ENCODE data around the gene RASEF.
"Not testable (repeated sequence)": the region's sequence is repeated elsewhere in the genome, so short reads cannot be mapped to it uniquely, and the experiment has no call there.

Gene RASEF

DNA sequence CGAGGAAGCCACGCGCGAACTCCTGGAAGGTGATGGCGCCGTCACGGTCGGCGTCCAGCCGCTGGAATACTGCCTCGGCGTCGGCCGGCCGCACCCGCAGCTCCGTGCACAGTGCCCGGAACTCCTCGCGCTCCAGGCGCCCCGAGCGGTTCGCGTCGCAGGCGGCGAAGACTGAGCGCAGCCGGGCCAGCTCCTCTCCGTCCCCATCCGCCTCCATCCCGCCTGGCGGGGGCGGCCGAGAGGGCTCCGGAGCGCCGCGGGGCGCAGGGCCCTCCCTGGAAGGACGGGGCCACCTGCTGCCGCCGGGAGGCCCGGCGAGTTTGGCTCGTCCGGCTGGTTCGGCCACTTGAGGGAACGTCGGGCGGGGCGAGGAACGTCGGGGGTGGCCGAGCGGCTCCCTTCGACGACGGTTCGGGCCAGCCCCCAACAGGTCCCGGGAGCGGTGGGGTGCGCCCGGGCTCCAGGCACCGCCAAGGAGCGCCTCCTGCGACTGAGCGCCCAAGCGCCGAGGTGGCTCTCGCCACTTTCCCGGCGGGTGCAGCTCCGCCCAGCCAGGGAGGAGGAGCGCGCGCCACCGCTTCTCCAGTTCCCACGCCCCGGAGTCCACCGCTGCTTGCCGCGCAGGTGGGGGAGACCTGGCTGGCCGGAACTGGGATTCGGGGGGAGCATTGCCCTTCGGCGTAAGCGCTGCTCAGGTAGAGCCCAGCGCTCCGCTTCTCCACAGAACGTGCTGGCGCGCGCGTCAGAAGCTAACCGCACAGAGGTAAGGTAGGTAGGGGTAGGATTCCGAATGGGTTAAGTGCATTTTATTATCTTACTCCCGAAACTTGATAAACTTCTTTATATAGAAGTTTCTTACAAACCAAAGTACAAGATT is at the start of gene RASEF:
Gene RASEF, minus strand, starts transcription at position 492 of the 877 bp plus-strand sequence. Its CDS starts 275 bp downstream, at position 217.
- no peak for DNase-seq (ENCODE audit: low read depth in 3 of 3)

DNA sequence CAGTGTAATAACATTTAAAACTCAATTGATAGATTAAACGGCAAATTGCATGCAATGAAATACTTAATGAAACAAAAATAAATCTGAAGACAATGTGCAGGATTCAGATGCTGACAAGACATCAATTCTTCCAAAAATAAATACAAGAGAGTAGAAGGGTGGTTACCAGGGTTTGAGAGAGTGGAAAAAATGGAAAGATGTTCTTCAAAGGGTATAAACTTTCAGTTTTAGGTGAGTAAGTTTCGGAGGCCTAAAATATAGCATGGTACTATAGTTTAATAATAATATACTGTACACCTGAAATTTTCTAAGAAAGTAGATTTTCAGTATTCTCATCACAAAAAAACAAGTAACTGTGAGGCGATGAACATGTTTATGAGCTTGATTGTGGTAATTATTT is 48.2 kb upstream of the RASEF start:
- no peak for DNase-seq (ENCODE audit: low read depth in 3 of 3)

DNA sequence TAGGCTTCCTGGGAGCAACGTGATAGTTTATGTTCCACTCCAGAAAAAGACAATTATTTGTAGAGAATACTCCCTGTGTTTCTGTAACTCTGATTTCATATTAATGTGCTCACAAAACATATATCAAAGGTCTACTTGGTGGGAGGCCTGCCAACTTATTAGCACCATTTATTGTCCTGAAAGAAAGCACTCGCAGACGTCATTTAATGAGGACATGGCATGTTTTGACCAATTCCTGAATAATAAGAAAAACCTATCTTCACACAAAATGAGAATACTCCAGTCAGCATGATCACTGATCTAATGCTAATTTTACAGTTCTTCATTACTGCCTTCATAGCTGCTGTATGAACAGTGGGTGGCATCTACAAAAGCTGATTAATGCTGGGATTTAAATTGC is 46.4 kb upstream of the RASEF start:
- no peak for DNase-seq (ENCODE audit: low read depth in 3 of 3)

DNA sequence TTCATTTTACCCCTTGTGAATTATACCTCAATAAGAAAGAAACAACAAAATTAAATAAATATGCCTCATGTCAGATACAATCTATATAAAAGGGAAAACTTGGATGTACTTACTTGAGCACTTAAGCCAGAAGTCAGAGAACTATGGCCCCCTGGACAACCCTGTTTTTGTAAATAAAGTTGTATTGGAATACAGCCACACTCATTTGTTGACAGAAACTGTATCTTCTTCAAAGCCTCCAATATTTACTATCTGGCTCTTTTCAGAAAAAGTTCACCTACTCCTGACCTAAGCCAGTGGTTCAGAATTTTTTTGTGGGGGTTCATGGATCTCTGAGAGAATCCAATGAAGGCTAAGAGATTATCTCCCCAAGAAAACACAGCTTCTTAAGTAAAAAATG is 45.3 kb upstream of the RASEF start:
- no peak for DNase-seq (ENCODE audit: low read depth in 3 of 3)

DNA sequence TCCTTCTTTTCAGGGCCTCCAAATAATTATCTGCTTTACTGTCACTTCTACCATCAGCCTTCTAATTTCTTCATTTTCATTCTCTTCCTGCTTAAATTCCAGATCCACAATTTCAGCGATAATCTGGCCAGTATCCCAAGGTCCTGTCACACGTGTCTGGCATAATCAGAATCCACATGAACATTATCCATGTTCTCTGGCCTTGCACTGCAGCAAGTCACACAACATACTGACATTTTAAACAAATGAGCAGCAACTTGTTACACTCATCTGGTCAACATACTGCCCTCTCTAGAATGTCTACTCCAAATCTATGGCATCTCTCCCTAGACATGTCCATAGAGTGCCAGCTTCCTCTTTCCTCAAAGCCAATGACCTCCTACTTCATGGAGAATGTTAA is 43.8 kb upstream of the RASEF start:
- no peak for DNase-seq (ENCODE audit: low read depth in 3 of 3)

DNA sequence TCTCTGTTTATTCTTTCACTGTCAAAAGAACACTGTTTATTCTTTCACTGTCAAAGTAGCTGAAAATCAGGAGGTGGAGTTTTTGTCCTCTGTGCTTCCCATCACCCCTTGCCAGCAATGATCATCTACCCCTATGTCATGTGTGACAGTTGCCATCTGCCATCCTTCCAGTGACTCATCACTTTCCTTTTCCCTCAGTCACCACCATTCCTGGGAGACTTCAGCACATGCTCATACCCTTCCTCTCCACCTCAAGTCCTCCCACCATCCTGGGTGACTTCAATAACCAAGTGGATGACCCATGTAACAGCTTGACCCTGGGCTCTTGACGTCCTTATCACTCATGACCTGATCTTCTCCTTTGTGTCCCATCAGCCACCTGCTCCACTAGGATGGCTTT is 43.3 kb upstream of the RASEF start:
- DNase-seq (ENCODE audit: low read depth in 3 of 3) = no peak

DNA sequence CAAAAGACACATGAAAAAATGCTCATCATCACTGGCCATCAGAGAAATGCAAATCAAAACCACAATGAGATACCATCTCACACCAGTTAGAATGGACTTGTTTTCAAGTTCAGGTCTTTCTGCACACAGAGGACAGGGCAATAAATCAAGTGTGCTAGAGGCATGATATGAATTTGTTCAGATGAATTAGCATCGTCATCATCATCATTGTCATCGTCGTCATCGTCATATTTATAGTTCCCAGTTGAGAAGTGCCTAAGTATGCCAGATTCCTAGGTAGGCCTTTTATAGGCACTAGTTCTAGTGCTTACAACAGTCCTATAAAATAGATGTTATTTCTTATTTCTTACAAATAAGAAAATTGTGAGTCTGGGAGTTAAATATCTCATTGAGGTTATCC is 34.7 kb upstream of the RASEF start:
- no peak for DNase-seq (ENCODE audit: low read depth in 3 of 3)

DNA sequence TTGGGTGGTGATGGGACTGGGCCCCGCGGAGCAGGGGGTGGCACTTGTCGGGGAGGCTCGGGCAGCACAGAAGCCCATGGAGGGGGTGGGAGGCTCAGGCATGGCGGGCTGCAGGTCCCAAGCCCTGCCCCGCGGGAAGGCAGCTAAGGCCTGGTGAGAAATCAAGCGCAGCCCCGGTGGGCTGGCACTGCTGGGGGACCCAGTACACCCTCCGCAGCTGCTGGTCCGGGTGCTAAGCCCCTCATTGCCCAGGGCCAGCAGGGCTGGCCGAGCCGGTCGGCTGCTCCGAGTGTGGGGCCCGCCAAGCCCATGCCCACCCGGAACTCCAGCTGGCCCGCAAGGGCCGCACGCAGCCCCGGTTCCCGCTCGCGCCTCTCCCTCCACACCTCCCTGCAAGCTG is 30.4 kb upstream of the RASEF start:
- not testable (repeated sequence) for DNase-seq (ENCODE audit: low read depth in 3 of 3)

DNA sequence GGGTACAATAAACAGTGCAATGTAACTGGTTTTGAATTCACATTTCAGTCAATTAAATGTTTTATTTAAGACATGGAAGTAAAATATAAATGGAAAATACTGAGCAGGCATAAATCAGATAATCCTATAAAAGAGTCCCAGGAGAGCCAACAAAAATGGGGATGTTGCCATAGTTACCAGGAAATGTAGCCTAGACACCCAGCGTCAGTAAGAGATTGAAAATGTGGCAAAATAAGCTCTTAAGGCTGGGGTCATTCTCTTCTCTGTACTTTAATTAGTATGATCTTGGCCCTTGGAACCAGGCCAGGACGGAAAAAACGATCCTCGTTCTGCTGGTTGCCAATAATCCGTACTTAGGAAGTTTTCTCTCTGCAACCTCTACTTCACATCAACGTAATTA is 18.9 kb upstream of the RASEF start:
- no peak for DNase-seq (ENCODE audit: low read depth in 3 of 3)

DNA sequence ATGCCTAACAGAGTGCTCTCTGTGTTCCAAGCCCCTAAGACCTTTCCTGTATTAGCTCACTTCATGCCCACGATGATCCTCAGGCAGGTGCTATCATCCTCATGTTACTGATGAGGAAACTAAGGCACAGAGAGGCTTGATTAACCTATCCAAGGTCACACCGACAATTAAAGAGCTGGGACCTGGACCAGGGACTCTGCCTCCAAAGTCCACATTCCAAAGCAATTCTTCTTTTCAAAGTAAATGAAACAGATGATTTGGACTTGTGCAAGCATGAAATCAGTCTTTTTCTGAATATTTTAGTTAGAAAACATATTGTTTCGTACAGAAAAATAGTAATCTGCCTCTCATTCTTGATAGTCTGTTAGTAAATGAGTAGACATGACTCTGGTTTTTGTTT is 18.1 kb upstream of the RASEF start:
- DNase-seq (ENCODE audit: low read depth in 3 of 3) = no peak

DNA sequence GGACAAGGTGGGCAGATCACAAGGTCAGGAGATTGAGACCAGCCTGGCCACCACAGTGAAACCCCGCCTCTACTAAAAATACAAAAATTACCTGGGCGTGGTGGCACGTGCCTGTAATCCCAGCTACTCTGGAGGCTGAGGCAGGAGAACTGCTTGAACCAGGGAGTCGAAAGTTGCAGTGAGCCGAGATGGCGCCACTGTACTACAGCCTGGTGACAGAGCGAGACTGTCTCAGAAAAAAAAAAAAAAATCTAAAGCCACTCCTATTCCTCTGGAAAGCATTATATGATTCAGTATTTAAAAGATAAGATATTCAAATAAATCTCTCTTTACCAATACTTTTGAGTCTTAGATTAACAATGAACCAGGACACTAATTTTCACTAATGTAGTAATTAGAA is 13.0 kb upstream of the RASEF start:
- not testable (repeated sequence) for DNase-seq (ENCODE audit: low read depth in 3 of 3)

DNA sequence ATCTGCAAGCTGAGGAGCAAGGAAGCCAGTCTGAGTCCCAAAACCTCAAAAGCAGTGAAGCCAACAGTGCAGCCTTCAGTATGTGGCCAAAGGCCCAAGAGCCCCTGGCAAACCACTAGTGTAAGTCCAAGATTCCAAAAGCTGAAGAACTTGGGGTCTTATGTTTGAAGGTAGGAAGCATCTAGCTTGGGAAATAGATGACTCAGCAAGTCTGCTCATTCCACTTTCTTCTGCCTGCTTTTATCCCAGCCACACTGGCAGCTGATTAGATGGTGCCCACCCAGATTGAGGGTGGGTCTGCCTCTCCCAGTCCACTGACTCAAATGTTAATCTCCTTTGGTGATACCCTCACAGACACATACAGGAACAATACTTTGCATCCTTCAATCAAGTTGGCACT is 9.6 kb upstream of the RASEF start:
- not testable (repeated sequence) for DNase-seq (ENCODE audit: low read depth in 3 of 3)

DNA sequence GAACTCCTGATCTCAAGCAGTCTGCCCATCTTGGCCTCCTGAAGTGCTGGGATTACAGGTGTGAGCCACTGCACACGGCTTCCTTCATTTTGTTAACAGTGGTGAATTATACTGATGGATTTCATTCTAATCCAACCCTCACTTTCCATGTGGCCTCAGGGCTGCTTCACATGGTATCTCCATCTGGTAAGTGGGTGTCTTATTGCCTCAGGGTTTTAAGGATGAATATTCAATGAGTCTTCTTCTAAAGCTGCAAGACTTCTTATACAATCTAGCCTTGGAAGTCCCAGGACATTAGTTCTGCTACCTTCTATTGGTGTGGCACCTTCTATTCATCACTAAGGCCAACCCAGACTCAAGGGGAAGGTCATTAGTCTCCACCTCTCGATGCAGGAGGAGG is 8.7 kb upstream of the RASEF start:
- no peak for DNase-seq (ENCODE audit: low read depth in 3 of 3)

DNA sequence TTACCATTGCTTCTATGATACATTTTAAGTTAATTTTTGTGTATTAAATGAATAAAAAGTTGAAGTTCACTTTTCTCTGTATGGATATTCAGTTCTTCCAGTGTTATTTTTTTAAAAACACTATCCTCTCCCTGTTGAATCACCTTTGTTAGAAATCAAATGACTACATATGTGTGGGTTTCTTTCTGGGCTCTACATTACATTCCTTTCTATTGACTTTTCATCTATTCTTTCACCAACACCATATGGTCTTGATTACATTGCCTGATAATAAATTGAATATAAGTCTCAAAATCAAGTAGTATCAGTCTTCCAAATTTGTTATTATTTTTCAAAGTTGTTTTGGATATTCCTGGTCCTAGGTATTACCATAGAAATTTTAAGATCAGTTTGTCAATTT is 7.3 kb upstream of the RASEF start:
- DNase-seq (ENCODE audit: low read depth in 3 of 3) = no peak

DNA sequence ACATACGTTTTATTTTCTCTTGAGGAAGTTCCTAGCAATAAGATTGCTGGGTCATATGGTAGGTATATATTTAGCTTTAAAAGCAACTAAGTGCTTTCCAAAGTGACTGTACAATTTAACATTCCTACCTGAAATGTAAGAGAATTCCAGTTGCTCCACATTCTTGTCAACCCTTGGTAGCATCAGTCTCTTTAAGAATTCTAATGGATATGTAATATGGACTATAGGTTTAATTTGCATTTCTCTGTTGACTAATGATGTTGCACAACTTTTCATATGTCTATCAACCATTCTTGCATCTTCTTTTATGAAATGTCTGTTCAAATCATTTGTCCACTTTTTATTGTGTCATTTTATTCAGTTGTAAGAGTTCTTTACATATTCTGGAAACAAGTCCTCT is 6.7 kb upstream of the RASEF start:
- DNase-seq (ENCODE audit: low read depth in 3 of 3) = no peak

DNA sequence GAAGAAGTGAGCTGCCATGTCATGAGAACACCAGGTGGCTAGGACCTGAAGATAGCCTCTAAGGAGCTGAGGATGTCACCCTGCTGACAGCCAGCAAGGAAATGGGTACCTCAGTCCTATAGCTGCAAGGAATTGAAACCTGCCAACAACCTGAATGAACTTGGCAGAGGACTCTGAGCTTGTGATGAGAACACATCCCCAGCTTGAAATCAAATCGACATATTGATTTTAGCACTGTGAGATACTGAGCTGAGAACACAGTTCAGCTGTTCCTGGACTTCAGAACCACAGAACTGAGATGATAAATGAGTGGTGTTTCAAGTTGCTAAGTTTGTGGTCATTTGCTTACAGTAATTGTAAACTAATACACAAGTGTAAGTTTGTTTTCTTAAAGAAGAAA is 5.5 kb upstream of the RASEF start:
- DNase-seq (ENCODE audit: low read depth in 3 of 3) = no peak

DNA sequence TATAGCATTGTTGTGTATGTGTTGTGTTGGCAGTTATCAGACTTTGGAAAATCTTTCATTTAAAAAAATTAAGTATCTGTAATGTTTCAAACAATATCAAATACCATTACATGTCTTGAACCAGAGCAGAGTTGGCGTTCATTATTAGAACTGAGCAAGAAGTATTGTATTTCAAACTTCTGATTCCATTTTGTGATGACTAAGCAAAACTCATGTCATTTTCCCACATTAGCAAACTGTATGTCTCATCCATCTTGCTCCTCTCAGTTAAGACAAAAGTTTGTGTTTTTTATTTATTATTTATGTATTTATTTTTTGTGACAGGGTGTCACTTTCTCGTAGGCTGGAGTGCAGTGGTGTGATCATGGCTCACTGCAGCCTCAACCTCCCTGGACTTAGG is 4.6 kb upstream of the RASEF start:
- no peak for DNase-seq (ENCODE audit: low read depth in 3 of 3)

DNA sequence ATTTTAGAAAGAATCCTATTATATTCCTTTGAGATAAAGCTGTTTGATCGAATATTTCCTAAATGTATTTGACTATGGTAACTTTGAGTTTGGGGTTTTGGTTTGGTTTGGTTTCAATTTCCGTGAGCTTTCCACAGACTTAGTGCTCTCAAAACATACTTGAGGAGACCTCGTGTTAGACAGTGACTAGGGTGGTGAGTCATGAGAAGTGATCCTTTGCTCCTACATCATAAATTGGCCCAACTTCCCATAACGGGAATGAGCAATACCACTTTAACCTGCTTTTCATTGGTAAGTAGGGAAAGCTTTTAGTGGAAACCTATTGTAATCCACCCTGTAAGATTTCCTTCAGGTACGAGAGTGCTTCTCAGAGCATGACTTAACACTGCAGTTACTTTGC is 3.8 kb upstream of the RASEF start:
- DNase-seq (ENCODE audit: low read depth in 3 of 3) = no peak

DNA sequence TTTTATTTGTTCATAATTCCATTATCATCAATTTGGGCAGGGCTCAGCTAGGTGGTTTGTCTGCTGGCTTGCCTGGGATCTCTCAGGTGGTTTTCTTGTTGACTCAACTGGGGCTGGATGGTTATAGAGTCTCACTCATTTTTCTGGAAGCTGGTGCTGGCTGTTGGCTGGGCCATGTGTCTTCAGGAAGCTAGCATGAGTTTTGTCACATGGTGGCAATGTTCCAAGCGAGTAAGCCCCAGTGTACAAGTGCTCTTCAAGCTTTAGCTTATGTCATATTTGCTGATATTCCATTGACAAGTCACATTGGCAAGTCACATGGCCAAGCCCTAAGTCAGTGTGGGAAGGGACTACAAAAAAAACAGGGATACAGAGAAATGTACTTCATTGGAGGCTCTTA is 2.3 kb upstream of the RASEF start:
- no peak for DNase-seq (ENCODE audit: low read depth in 3 of 3)

DNA sequence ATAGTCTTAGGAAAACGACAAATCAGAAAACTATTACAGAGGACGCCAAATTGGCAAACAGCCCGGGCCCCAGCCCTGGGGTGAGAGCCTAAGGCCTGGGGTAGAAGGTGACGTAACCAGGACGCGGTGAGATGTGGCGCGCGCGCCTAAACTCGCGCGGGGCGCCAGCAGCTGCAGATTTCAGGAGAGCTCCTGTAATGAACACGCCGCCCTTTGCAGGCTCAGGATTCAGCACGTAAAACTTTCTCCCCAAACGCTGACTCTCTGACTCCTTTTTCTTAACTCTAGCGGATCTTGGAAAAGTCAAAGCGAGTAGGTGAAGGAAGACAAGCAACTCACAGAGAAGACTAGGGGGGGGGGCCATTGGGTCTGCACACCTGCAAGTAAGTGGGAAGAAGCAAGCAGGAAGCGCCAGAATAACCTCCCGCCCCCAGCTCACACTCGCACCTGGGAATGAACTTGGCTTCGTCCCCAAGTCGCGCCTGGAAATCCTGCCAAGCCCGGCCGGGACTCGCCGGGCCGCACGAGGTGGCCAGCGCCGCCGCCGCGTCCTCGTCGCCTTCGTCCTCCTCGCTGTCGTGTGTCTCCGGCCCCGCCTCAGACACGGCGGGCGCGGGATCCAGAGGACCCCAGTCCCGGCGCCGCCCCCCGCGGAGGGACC is 822 bp downstream of the RASEF start:
- DNase-seq (ENCODE audit: low read depth in 3 of 3) = no peak

DNA sequence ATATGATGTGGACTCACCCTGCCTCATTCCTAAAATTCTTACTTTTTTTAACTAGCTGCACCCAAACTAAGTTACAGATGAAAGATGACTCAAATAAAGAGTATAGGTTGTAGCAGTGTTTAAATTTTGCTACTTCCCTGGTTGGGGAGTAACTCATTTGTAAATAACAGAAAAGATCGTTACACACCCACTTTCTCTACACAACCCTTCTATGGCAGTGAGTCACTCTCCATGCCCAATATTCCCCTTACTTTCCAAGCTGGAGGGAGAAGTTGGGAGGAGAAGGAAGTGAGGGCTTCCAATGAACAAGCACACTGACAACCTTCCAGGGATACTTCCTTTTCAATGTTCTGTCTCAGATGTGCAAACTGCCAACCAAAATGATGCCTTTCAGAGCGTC is 1.9 kb downstream of the RASEF start:
- no peak for DNase-seq (ENCODE audit: low read depth in 3 of 3)

DNA sequence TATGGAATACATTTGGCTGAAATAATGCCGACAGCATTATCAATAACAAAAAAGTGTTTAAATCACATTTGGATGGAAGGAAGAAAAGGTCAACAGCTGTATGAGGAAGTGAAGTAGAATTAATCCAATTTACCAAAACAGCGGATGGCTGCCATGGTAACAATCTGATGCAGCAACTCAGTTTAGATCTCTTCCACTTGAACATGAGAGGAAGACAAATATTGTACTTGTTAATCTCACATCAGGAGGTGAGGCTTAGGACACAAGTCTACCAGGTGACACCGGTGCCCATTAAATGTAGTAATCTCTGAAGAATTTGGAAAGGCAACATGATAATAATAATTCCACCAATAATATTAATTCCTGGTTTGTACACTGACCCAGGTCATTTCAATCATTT is 2.4 kb downstream of the RASEF start:
- no peak for DNase-seq (ENCODE audit: low read depth in 3 of 3)

DNA sequence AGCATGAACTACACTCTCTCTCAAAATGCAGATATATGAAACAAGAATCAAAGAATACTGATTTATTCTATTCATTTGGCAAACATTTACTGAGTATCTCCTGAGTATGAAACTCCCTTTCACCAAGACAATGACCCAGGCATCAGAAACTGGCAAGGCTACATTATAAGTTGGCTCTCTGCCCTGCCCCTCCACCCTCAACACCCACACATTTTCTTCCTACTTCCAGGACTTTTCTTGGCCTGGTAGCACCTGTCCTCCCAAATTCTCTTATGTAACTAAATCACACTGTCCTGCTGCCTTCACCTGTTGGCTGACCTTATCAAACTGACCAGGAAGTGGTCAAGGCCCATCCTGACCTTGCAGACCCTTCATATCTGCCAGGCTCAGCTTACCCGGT is 3.5 kb downstream of the RASEF start:
- no peak for DNase-seq (ENCODE audit: low read depth in 3 of 3)

DNA sequence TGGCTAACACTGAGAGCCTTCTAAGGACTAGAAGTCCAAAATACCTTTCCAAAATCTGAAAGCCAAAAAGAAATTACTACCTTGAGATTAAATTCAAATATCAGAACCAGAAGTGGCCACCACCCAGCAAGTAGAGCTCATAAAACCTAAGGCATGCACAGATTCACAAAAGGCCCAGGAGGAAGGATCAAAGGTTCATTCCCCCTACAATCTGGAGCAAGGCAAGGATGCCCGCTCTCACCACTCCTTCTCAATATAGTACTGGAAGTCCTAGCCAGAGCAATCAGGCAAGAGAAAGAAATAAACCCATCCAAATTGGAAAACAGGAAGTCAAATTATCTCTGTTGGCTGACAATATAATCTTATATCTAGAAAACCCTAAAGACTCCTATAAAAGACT is 6.0 kb downstream of the RASEF start:
- DNase-seq (ENCODE audit: low read depth in 3 of 3) = no peak

Measured in stimulated activated CD4-positive, alpha-beta T cell treated with anti-CD3 and anti-CD28 coated beads, TNF-alpha, amount 100 ng/mL, for 24 hours (primary cell).